Duodenal mucosa (tissue), 2 donors: ENCODE data around the gene EXT2.

Experiments used
- H3K27ac ChIP-seq: one replicate; pipeline ENCODE4 v1.7.0; 2013; ENCODE audit warnings: low read depth, low read length
- H3K27me3 ChIP-seq, 2 donors: one replicate each; pipeline ENCODE4 v1.7.0; 2013; ENCODE audit warnings: low read length in 2 of 2, control low read depth in 1 of 2; ENCODE audit not compliant: insufficient read depth in 2 of 2, control insufficient read depth in 1 of 2
- H3K36me3 ChIP-seq, 2 donors: one replicate each; pipeline ENCODE4 v1.7.0; 2013; ENCODE audit warnings: low read length in 2 of 2, control low read depth in 1 of 2; ENCODE audit not compliant: insufficient read depth in 2 of 2, control insufficient read depth in 1 of 2
- H3K4me1 ChIP-seq, 2 donors: one replicate each; pipeline ENCODE4 v1.7.0; 2013; ENCODE audit warnings: low read length in 2 of 2, control low read depth in 1 of 2; ENCODE audit not compliant: insufficient read depth in 2 of 2, control insufficient read depth in 1 of 2
- H3K4me3 ChIP-seq, 2 donors: one replicate each; pipeline ENCODE4 v1.7.0; 2013; ENCODE audit warnings: low read length in 2 of 2, low read depth in 1 of 2
- H3K9ac ChIP-seq, 2 donors: one replicate each; pipeline ENCODE4 v1.7.0; 2013; ENCODE audit warnings: low read length in 2 of 2, low read depth in 1 of 2
- H3K9me3 ChIP-seq, 2 donors: one replicate each; pipeline ENCODE4 v1.7.0; 2013; ENCODE audit warnings: low read length in 2 of 2, control low read depth in 1 of 2; ENCODE audit not compliant: control insufficient read depth in 1 of 2

EXT2 gene

DNA sequence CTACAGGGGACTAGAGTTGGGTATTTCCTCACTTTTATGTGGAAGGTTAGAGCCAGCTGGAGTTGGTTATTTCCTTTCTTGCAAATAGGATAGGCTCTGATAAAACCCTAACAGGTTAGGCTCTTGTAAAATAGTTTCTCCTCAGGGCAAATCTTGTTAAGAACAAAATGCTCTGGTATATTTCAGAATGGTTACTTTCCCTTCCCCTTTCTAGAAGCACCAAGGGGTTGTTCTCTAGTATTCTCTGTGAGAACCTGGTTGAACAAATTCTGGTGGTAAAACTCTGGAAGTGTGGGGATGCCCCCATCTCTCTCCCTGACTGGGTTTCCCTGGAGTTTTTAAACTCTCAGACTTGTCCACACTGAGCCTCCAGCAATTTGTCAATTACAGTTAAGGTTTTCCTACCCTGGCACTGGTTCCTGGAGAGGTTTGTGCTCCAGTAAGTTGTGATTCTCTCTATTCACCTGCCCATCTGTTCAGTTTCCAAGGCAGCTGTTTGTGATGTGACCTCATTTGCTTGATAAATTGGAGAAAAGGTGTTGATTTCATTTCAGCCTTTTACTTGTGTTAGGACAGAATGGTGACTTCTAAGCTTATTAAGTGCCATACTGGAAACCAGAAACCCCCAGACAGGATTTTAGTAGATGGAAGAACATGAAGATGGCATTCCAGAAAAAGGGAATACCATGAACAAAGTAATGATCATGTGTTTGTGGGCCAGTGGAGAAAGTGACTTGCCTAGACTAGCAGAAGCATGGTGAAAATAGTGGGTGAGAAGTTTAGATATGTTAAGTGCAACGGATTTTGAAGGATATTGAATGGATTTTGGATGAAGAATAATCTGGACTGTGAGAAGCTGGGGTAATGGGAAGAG is 64.6 kb downstream of the EXT2 start:
- Histone ChIP-seq H3K27ac (no peak overlapping the region), H3K27me3 (no peaks in the 10 kb centered on the region), H3K36me3 (peaks cover 6 to 12% of the 10 kb centered on the region in 2 donors), H3K4me1 (no peaks in the 10 kb centered on the region), H3K9ac (no peak overlapping the region), H3K9me3 (peaks cover 0 to 5% of the 10 kb centered on the region in 2 donors), H3K4me3 (no peak overlapping the region)

DNA sequence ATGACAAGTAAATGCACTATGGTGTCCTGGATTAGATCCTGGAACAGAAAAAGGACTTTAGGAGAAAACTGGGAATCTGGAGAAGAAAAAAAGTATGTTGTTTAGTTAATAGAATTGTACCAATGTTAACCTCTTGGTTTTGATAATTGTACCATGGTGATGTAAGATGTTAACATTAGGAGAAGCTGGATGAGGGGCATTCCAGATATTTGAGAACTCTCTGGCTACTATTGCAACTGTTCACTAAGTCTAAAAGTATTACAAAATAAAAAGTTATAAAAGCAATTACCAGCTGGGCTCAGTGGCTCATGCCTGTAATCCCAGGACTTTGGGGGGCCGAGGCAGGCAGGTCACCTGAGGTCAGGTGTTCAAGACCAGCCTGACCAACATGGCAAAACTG is 66.5 kb downstream of the EXT2 start:
- Histone ChIP-seq H3K27me3 (no peaks in the 10 kb centered on the region), H3K4me1 (no peaks in the 10 kb centered on the region), H3K4me3 (no peak overlapping the region), H3K36me3 (peaks cover 4 to 12% of the 10 kb centered on the region in 2 donors), H3K9ac (no peak overlapping the region), H3K27ac (no peak overlapping the region), H3K9me3 (peaks cover 0 to 5% of the 10 kb centered on the region in 2 donors)

DNA sequence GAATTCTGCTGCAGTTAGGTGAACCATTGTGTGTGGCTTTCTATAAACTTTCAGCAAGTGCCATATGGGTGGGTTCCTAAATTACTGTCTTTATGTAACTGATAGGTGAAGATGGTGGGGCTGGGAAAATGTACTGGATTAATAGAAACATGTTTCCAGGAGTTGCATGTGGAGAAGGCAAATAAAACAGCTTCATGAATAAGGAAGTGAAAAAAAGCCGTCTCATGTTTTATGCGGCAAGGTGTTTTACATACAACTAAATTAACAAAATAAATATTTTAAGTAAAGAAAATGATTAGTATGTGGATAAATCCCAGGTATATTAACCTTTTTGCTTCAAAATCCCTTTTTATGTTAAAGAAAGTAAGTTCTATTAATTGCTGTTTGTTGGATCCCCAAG is 67.2 kb downstream of the EXT2 start:
- no peak overlapping the region for H3K27ac ChIP-seq
- no peaks in the 10 kb centered on the region for H3K4me1 ChIP-seq
- H3K9me3 ChIP-seq = peaks cover 0 to 5% of the 10 kb centered on the region in 2 donors
- no peak overlapping the region for H3K4me3 ChIP-seq
- no peaks in the 10 kb centered on the region for H3K27me3 ChIP-seq
- H3K36me3 ChIP-seq = peaks cover 0 to 6% of the 10 kb centered on the region in 2 donors
- no peak overlapping the region for H3K9ac ChIP-seq

DNA sequence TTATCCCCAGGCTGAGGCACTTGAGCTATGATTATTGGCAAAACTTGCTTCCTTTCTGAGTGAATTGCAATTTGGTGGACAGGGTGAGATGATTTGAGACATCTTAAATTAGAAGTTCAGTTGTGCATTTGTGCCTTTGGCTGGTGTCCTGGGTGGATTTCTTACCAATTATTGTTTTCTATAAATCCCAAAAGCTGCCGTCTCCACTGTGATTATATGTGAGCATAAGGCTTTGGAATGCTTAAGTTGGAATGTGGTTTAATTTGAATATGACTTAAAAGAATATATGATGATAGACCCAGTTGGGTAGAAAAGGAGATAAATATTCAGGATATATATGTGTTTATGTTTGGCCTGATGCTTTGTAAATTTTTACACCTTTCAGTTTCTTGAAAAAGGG is 70.0 kb downstream of the EXT2 start:
- H3K9me3 ChIP-seq = no peaks in the 10 kb centered on the region
- no peak overlapping the region for H3K9ac ChIP-seq
- H3K36me3 ChIP-seq = no peaks in the 10 kb centered on the region
- H3K27ac ChIP-seq = no peak overlapping the region
- no peak overlapping the region for H3K4me3 ChIP-seq
- no peaks in the 10 kb centered on the region for H3K4me1 ChIP-seq
- no peaks in the 10 kb centered on the region for H3K27me3 ChIP-seq

DNA sequence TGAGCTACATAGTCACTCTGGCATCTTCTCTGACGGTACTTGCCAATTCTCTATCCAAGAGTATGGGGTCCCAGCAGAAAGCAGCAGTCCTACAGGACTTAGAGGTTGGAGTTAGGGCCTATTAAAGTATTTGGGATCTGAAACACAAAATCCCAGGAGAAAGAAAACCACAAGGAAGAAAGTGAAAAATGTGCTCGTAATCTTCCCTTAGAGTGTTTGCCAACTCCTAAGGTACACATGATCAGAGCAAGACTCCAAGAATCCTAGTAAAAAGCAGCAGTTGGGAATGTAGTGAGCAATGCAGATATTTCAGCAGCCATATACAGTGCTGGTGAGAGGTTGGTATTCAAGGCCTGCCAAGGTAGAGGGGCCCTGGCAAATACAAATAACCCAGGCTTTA is 71.6 kb downstream of the EXT2 start:
- no peak overlapping the region for H3K9ac ChIP-seq
- H3K36me3 ChIP-seq = peaks cover 0 to 3% of the 10 kb centered on the region in 2 donors
- no peaks in the 10 kb centered on the region for H3K27me3 ChIP-seq
- no peaks in the 10 kb centered on the region for H3K9me3 ChIP-seq
- H3K4me1 ChIP-seq = no peaks in the 10 kb centered on the region
- H3K27ac ChIP-seq = no peak overlapping the region
- H3K4me3 ChIP-seq = no peak overlapping the region

DNA sequence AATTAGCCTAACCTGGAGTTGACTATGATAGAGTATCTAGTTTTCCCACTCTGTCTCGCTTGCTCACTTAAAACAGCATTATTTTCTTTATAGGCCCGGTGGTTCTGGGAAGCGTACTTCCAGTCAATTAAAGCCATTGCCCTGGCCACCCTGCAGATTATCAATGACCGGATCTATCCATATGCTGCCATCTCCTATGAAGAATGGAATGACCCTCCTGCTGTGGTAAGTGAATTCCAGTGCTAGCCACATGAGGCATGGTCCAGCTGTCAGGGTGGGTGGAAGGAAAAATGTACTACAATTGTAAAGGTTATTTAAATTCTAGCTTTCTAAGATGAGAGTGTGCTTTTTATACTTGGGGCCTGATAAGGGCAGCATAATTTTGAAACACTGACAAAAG is 76.0 kb downstream of the EXT2 start:
- Histone ChIP-seq H3K9ac (no peak overlapping the region), H3K4me3 (no peak overlapping the region), H3K9me3 (no peaks in the 10 kb centered on the region), H3K4me1 (no peaks in the 10 kb centered on the region), H3K27ac (no peak overlapping the region), H3K27me3 (no peaks in the 10 kb centered on the region), H3K36me3 (peaks cover 0 to 8% of the 10 kb centered on the region in 2 donors)

DNA sequence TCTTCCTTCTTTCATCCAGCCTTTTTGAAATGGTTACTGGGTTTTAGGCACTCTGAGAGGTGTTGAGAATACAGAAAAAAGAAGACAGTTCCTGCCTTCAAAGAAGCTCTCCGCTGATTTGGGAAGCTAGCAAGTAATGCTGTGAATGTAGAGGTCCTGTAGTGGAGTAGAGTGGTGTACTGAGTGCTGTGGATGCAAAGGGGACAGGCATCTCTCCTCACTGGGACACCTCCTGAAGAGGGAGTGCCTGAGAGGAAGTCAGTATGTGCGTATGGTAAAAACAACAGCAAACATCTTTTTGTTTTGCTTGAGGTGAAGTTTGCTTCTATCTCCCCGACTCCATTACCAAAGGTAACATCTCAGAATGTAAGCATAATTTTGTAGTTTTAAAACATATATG is 77.5 kb downstream of the EXT2 start:
- no peak overlapping the region for H3K4me3 ChIP-seq
- no peaks in the 10 kb centered on the region for H3K27me3 ChIP-seq
- no peaks in the 10 kb centered on the region for H3K4me1 ChIP-seq
- peaks cover 0 to 8% of the 10 kb centered on the region in 2 donors for H3K36me3 ChIP-seq
- H3K27ac ChIP-seq = no peak overlapping the region
- H3K9me3 ChIP-seq = no peaks in the 10 kb centered on the region
- H3K9ac ChIP-seq = no peak overlapping the region

DNA sequence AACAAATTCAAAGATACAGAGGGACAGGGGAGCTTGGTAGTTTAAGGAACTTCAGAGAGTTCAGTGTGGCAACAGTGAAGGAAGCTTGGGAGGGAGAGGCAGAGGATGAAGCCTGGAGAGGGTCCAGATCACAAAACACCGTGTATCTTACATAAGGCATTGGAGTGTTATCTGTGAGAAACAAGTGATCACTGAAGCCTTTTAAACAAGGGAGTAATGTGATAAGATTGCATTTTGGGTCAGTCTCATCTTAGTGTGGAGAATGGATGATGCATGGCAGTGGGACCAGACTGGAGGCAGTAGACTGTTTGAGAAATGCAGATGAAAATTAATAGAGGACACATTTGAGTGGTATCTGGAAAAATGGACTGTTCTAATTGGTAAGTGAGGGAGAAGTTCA is 79.4 kb downstream of the EXT2 start:
- Histone ChIP-seq H3K4me3 (no peak overlapping the region), H3K9ac (no peak overlapping the region), H3K27me3 (no peaks in the 10 kb centered on the region), H3K4me1 (no peaks in the 10 kb centered on the region), H3K27ac (no peak overlapping the region), H3K36me3 (peaks cover 0 to 8% of the 10 kb centered on the region in 2 donors), H3K9me3 (no peaks in the 10 kb centered on the region)

DNA sequence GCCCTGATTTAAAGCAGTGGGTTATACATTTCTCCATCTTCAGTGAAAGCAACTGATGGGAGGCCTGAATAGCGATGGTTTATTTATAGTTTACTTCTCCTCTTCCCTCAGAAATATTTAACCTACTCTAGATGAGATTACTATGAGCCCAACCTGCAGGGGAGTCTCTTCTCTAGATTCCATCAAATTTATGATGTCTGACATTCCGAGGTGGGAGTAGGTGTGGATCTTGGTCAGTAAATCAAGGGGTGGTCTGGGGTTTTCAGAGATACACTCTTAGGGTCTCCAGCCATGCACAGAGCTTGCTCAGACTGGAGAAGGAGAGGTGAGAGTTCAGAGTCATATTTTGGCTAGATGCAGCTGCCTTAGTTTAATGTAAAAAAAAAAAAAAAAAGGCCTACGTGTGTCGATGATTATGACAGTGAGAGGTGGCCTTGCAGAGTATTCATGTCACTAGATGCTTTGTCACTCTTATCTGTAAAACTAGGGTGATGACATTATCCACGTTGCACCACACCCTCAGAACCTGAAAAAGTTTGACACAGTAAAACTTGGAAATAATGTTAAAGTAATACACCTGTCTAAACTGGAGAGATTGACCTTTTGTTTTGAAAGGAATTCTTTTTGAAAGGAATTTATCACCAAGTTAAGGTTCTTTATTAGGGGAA is 81.2 kb downstream of the EXT2 start:
- peaks cover 0 to 6% of the 10 kb centered on the region in 2 donors for H3K36me3 ChIP-seq
- no peaks in the 10 kb centered on the region for H3K9me3 ChIP-seq
- H3K27me3 ChIP-seq = no peaks in the 10 kb centered on the region
- H3K9ac ChIP-seq = no peak overlapping the region
- no peak overlapping the region for H3K27ac ChIP-seq
- H3K4me1 ChIP-seq = no peaks in the 10 kb centered on the region
- no peak overlapping the region for H3K4me3 ChIP-seq

DNA sequence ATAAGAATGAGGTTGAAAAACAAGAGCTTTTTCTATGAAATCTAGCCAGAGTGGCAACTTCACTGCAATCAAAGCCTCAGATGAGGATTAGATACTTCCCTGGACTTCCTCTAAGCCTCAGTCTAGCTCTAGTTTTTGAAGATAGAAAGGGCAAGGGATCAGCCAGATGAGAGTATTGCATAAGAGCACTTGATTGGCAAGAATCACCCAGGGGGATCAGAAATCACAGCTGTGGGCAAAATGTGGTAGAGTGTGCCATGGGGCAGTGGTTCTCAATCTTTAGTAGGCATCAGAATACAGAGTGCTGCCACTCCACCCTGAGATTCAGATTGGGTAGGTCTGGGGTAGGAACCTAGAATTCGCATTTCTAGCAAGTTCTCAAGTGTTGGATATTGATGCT is 82.4 kb downstream of the EXT2 start:
- H3K27me3 ChIP-seq = no peaks in the 10 kb centered on the region
- H3K9ac ChIP-seq = no peak overlapping the region
- H3K27ac ChIP-seq = no peak overlapping the region
- peaks cover 0 to 2% of the 10 kb centered on the region in 2 donors for H3K36me3 ChIP-seq
- H3K4me1 ChIP-seq = no peaks in the 10 kb centered on the region
- H3K9me3 ChIP-seq = no peaks in the 10 kb centered on the region
- H3K4me3 ChIP-seq = no peak overlapping the region
